Stimulated activated CD8-positive, alpha-beta memory T cell treated with anti-CD3 and anti-CD28 coated beads, Interleukin-12 subunit alpha, Interleukin-12 subunit beta, amount 100 ng/mL, for 24 hours (primary cell): ENCODE results near the gene MRGPRG.
"Not testable (repeated sequence)": the region's sequence is repeated elsewhere in the genome, so short reads cannot be mapped to it uniquely, and the experiment has no call there.

Source experiments
- DNase-seq: peaks from one replicate; pipeline ENCODE4 v3.0.0-alpha.2; 2020; ENCODE audit errors: extremely low read depth

The MRGPRG gene

DNA sequence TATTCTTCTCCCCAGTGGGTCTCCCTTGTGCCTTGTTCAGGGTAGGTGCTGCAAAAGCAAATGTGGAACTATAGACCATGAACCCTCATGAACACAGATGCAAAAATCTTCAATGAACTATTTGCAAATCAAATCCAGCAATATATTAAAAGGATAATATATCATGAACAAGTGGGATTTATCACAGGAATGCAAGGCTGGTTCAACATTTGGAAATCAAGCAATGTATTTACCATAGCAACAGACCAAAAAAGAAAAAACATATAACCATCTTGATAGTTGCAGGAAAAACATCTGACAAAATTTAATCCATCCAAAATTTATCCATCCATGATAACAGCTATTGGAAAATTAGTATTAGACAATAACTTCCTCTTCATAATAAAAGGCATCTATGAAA lies 42.1 kb downstream of the MRGPRG start:
- DNase-seq: no peak

DNA sequence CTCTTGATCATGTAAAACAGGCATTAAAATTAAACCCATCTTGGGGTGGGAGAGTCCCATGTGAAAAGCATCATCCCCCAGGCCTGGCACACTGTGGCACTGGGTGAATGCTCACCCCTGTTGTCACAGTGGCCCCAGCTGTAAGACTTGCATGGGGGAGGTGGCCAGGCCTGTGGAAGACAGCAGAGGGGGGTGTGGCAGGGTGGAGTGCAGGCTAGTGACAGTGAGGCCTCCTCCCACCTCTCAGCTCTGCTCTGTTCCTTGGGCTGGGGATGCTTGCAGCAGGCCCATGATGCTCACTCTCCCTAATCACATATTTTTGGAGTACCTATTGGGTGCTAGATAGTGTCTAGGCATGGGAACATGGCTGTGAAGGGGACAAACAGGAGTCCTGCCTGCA lies 43.4 kb downstream of the MRGPRG start:
- DNase-seq: no peak

DNA sequence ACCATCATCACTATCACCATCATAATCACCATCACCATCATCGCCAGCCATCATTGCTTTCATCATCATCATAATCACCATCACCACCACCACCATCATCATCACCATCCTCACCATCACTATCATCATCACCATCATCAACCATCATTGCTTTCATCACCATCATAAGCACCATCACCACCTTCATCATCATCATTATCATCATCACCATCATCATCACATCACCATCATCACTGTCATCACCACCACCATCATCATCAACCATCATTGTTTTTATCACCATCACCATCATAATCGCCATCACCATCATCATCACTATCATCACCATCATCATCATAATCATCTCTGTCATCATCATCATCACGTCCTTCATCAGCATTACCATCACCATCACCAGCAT lies 44.2 kb downstream of the MRGPRG start:
- no peak for DNase-seq

DNA sequence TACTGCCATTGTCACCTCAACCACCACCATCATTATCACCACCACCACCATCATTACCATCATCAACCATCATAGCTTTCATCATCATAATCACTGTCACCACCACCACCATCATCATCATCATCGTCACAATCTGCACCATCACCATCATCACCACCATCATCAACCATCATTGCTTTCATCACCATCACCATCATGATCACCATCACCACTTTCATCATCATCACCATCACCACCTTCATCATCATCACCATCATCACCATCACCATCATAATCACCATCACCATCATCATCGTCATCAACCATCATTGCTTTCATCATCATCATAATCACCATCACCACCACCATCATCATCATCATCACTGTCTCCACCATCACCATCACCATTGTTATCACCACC lies 44.8 kb downstream of the MRGPRG start:
- DNase-seq: no peak

DNA sequence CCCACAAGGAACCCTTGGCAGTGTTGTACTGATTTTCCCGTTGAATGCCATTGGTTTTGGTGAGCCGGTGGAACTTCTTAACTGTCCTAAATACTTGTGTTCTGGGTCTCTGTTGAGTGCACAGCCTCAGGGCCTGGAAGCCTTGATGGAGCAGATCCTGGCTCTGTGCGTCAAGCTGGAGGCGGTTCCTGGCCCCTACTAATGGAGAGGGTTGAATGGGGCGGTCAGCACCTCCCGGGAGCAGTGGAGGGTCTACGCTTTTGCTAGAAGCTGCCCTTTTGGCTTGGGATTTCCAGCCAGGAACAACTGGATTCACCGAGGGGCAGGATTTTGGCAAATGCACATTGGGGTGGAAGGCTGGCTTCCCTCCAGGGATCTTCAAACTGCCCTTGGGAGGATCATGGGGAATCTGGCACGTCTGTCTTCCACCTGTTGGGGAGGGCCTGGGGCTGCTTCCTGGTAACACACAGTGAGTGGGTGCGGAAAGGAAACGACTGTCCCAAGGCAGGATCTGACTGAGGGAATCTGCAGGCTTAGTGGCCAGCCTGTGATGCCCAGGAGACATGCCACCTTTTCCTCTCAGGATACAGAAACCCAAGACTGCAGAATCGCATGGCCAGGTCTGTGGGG lies 46.6 kb downstream of the MRGPRG start:
- no peak for DNase-seq

DNA sequence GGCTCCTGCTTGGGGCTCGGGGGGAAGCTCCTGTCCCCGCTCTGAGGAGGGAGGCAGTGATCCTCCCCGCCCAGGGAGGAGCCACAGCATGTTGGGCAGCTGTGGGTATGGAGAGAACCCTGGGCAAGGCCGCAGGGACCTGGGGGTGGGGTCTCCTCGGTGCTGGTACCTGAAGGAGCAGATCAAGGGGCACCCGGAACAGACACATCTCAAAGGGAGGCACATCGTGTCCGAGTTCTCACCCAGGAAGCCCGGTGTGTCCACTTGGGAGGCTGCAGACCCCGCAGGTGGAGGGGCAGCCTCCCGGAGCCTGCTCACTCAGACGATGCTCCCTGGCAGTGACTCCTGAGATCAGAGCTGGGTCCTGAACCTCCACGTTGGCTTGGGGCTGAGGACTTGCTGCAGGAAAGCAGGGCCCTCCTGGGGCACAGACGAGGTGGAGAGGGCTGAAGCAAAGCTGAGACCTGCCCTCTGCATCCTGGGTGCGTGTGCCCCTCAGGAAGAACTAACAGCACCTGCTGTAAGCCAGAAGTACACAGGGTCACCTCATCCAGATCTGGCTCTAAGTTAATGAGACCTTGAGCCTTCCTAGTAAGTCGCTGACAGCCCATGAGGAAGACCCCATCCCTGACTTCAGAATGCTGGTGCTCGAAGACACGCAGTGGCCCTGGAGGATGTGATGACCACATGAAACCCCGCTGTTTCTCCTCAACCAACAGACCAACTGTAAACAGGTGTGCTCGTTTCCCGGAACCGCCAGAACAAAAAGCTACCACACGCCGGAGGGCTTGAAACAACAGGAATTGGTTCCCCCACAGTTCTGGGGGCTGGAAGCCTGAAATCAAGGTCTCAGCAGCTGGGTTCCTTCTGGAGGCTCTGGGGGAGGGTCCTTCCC lies 47.6 kb downstream of the MRGPRG start:
- DNase-seq: no peak

DNA sequence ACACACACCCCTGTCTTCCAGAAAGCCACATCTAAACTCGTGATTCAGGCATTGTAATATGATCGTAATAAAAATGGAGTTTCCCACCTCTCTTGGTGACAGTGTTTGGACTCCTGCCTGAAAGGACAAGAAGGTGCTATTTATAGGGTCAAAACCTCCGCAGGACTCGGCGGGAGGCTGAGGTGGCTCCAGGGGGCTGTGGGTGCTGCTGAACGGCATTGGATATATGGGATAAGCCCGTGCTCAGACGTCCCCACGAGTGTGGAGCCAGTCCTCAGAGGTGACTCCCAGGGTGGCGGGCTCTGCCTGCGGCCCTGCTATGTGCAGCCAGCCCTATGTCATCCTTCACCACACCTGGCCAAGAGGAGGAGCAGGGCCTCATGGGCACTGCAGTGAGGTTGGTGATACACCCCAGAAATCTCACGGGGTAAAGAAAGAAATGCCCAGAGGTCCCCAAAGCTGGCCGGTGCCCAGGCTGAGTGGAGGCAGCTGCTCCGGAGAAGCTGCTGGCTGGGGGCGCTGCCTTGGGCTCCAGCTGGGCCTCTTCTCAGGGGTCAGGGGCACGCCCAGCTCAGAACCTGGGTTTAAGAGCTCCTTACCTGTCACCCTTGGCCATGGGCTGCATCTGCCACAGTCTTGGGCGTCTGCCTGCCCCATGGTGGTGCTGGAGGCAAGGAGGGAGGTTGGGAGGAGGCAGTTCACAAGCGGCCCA lies 48.4 kb downstream of the MRGPRG start:
- DNase-seq: no peak

DNA sequence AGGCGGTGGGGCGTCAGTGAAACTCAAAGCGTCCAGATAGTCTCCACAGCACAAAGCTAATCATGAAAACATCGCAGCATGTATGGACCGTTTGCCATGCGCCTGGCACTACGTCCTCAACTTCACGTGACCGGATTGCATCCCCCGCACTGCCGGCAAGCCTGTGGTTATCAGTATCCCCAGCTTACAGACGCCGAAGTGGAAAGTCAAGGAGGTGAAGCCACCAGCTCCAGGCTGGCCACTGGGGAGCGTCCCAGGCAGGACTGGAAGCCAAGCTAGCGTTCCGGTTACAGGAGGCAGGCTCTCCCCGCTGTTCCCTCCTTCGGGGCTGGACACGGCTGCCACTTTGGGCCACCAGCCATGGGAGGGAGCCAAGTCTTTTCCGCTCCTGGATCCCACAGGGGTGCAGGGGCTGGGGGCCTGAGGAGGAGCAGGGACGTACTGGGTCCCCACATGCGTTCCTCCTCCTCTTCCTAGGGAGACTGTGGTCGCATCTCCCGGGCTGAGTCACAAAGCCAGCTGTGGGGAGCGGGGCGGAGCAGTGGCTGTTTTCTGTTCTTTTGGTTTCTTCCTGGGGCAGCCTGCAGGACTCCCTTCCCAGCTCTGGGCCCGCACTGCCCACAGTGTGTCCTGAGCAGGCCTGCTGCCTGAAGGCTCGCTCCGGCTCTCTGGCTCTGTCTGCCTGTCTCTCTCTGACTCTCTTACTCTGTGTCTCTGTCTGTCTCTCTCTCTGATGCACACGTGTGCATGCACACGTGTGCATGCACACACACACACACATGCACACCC lies 49.2 kb downstream of the MRGPRG start:
- no peak for DNase-seq

DNA sequence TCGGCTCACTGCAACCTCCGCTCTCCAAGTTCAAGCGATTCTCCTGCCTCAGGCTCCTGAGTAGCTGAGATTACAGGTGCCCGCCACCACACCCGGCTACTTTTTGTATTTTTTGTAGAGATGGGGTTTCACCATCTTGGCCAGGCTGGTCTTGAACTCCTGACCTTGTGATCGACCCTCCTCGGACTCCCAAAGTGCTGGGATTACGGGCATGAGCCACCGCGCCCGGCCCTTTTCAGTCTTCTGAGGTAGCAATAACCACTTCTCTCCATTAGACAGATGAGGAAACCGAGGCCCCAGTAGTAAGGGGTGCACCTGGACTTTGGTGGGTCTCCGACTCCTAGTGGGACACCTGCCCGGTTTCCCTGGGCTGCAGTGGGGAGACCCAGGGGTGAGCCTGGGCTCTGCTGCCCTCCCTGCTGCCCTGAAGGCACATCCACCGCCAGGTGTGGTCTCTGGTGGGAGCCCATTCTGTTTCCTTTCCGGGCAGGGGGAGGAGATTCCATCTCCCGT lies 49.8 kb downstream of the MRGPRG start:
- DNase-seq: not testable (repeated sequence)
